ENCODE results near the gene SETMAR. TPM values are rescaled to one million over a fixed set of nuclear protein-coding genes. Genes with fewer than 3 reads are reported as not detected.

Gene SETMAR
- polyA plus RNA-seq, 1 of the 3 experiments (the other 2 are of a cell fraction), result 10.6 TPM

- TF ChIP-seq NRF1 (IDR thresholded peaks at IDR 0.05; ENCODE audit: low read depth, low read length) (no peak), USF2 (IDR thresholded peaks at IDR 0.05; ENCODE audit: borderline replicate concordance, low read depth, low read length) (no peak), USF1 (IDR thresholded peaks at IDR 0.05; ENCODE audit: borderline replicate concordance, low read depth) (no peak), YY1 (IDR thresholded peaks at IDR 0.05; ENCODE audit: low read depth) (no peak), TEAD4 (IDR thresholded peaks at IDR 0.05; ENCODE audit: borderline replicate concordance, insufficient read depth) (no peak), JUND (IDR thresholded peaks at IDR 0.05) (no peak), REST (IDR thresholded peaks at IDR 0.05; ENCODE audit: low read depth, low read length) (no peak), IRF3 (IDR thresholded peaks at IDR 0.05; ENCODE audit: low read depth, low read length) (no peak), POLR2AphosphoS5 (IDR thresholded peaks at IDR 0.05; ENCODE audit: low read depth, low read length) (no peak), MXI1 (IDR thresholded peaks at IDR 0.05; ENCODE audit: low read depth, low read length) (no peak), ZBTB33 (IDR thresholded peaks at IDR 0.05; ENCODE audit: borderline replicate concordance, low read depth) (no peak), TCF12 (IDR thresholded peaks at IDR 0.05) (no peak)
- Histone ChIP-seq H3K36me3 (replicated peaks in 1 of 2; ENCODE audit: control insufficient read depth in 1 of 2, insufficient read depth in 2 of 2, low read length in 1 of 2) (peaks cover 0 to 4% of the 10 kb centered on the region in 2 experiments), H3K9me3 (no peaks in the 10 kb centered on the region), H3K4me3 (ENCODE audit: low read depth in 2 of 2, low read length in 1 of 2) (no peak overlapping the region), H3K9me2 (no peaks in the 10 kb centered on the region), H3K27me3 (ENCODE audit: insufficient read depth) (no peaks in the 10 kb centered on the region), H3K4me1 (ENCODE audit: control insufficient read depth in 1 of 2, insufficient read depth in 2 of 2, low read depth in 1 of 2, low read length in 1 of 2) (no peaks in the 10 kb centered on the region), H4K20me1 (ENCODE audit: insufficient read depth) (no peaks in the 10 kb centered on the region), H2AFZ (ENCODE audit: low read depth) (no peak overlapping the region), H3K27ac (ENCODE audit: low read depth in 2 of 2, low read length in 1 of 2) (no peak overlapping the region), H3K9ac (no peak overlapping the region), H3K79me2 (ENCODE audit: insufficient read depth) (no peaks in the 10 kb centered on the region), H3F3A (replicated peaks; ENCODE audit: insufficient read depth) (no peaks in the 10 kb centered on the region), H3K4me2 (no peak overlapping the region)
- ChIA-PET POLR2A (no interaction called here), CTCF (no interaction called here)
- WGBS (ENCODE audit: low lambda C conversion rate), result 94% methylated on average over 1 of the region's 1 CpG
- DNase-seq, result no peak
Measured at GRCh38 chr3:4322635-4323034, 19.5 kb downstream of the SETMAR start.

Measured in SK-N-SH (cell line).